Stimulated activated CD8-positive, alpha-beta memory T cell treated with anti-CD3 and anti-CD28 coated beads, Interleukin-12 subunit alpha, Interleukin-12 subunit beta, amount 100 ng/mL, for 24 hours (primary cell): Measurements from ENCODE around the gene COQ10A.

Experiments used
- DNase-seq: peaks from one replicate; pipeline ENCODE4 v3.0.0-alpha.2; 2020; ENCODE audit errors: extremely low read depth

Gene COQ10A

GRCh38 chr12:56315622-56316473 lies 49.1 kb downstream of the COQ10A start, which contains the start of gene CNPY2:
Gene CNPY2, minus strand, starts transcription at chr12:56315988. Its CDS starts 771 bp downstream, at chr12:56315217.
- DNase-seq = peak; percentile 86

- no peak for DNase-seq
Observed at GRCh38 chr12:56317675-56318074, 50.9 kb downstream of the COQ10A start.
